Fibroblast of the aortic adventitia (primary cell): ENCODE measurements around the gene RSRC1. TPM values are rescaled to one million over a fixed set of nuclear protein-coding genes. Genes with fewer than 3 reads are reported as not detected.

Source experiments
- DNase-seq: peaks from one replicate; pipeline ENCODE4 v3.0.0-alpha.2; 2010; ENCODE audit warnings: low read depth
- H3K4me3 ChIP-seq: 2 replicates; pipeline ENCODE4 v1.5.1; 2011; ENCODE audit warnings: low read depth, mild to moderate bottlenecking, control low read depth, low read length, moderate library complexity
- CTCF ChIP-seq: IDR thresholded peaks from 2 replicates; pipeline ENCODE4 v1.5.1; 2011; ENCODE audit warnings: mild to moderate bottlenecking, low read length, control low read depth, inconsistent platforms; ENCODE audit not compliant: insufficient read depth
- total RNA-seq: library from RNA; depleted of rRNA; stranded (reverse); fragments of >200 nt; gene quantifications from 2 replicates; pipeline ENCODE4 v1.2.3, GENCODE V29; 2012; ENCODE audit warnings: low replicate concordance

RSRC1 gene
- total RNA-seq, 1 donor, result 45.8 TPM

DNA sequence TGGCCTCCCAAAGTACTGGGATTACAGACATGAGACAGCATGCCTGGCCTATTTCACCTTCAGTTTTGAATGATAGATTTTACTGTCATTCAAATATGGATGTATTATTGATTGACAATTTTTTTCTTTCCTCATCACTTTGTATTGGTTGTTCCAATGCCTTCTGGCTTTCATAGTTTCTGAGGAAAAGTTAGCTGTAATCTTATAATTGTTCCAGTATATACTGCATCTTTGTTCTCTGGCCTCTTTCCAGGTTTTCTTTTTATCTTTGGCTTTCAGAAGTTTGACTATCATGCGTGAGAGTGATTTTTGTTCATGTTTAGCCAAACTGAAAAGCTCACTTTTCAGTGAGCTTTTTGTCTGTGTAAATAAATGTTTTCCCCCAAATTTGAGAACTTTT lies 157.1 kb downstream of the RSRC1 start:
- no peak overlapping the region for H3K4me3 ChIP-seq
- TF ChIP-seq CTCF, result no peak
- DNase-seq, result no peak

GRCh38 chr3:158269942-158270341 lies 160.1 kb downstream of the RSRC1 start:
- H3K4me3 ChIP-seq, result no peak overlapping the region
- DNase-seq, result no peak
- TF ChIP-seq CTCF, result no peak

- no peak for DNase-seq
- no peak overlapping the region for H3K4me3 ChIP-seq
- TF ChIP-seq CTCF, result no peak
Measured at GRCh38 chr3:158272081-158272480, 162.2 kb downstream of the RSRC1 start.

GRCh38 chr3:158273656-158274055 lies 163.8 kb downstream of the RSRC1 start:
- TF ChIP-seq CTCF, result no peak
- DNase-seq, result no peak
- H3K4me3 ChIP-seq, result no peak overlapping the region

DNA sequence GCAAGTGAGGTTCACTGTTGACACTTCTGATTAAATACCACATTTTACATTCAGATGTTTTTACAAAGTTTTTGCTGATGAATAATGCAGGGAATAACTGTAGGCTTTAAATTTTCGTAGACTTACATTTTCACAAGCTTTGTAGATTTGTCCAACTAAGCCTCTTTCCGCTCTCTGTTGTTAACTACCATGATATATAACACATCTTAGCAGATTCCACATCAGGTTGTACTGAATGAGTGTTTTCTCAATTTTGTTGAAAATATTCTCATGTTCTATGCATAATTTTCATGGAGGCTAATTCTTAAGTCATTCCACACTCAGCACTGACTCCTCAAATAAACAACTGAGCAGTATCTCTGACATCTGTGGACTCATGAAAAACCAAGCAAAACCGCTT lies 168.3 kb downstream of the RSRC1 start:
- no peak overlapping the region for H3K4me3 ChIP-seq
- no peak for DNase-seq
- TF ChIP-seq CTCF, result no peak

- DNase-seq, result no peak
- TF ChIP-seq CTCF, result no peak
- H3K4me3 ChIP-seq, result no peak overlapping the region
Measured at GRCh38 chr3:158279609-158280008, 169.7 kb downstream of the RSRC1 start.

DNA sequence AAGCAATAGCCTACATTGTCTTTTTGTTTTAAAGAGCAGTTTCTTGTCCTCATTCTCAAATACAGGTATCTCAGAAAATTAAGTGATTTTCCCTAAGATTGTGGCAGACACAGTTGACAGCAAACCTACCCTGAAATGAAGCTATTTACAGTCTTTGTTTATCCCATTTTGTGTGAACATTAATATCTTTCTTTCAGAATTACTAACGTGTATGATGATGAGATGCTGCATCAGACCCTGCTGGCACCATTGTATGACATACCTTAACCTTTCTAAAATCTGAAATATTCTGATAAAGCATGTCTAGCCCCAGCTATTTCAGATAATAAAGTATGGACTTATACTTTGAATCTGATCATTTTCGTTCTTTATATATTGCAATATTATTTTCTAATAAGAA lies 185.9 kb downstream of the RSRC1 start:
- TF ChIP-seq CTCF, result no peak
- no peak for DNase-seq
- H3K4me3 ChIP-seq, result no peak overlapping the region
